ENCODE measurements around the gene TUBA4A. TPM values are rescaled to one million over a fixed set of nuclear protein-coding genes. Genes with fewer than 3 reads are reported as not detected.

TUBA4A gene
- total RNA-seq, 2 experiments from 2014 or later = 96.0 to 186 TPM

- peaks cover 76% of the 10 kb centered on the region for H3K4me1 ChIP-seq (ENCODE audit: insufficient read depth, low read length, poor library complexity, severe bottlenecking)
- no peaks in the 10 kb centered on the region for H4K20me1 ChIP-seq (ENCODE audit: insufficient read depth, low read length)
- TF ChIP-seq EZH2phosphoT487 (IDR thresholded peaks at IDR 0.05; ENCODE audit: borderline replicate concordance, low read depth, low read length) (no peak), CTCF (conservative IDR thresholded peaks at IDR 0.05; ENCODE audit: low read length) (no peak)
- no peaks in the 10 kb centered on the region for H3K9me3 ChIP-seq (ENCODE audit: low read length)
- no peak overlapping the region for H2AFZ ChIP-seq (ENCODE audit: low read length)
- H3K36me3 ChIP-seq (ENCODE audit: insufficient read depth, low read length) = peaks cover 54% of the 10 kb centered on the region
- peak overlapping the region; percentile 93 for H3K4me2 ChIP-seq (ENCODE audit: low read length)
- H3K27ac ChIP-seq (ENCODE audit: low read depth, low read length, poor library complexity, severe bottlenecking) = peak overlapping the region; percentile 96
- intact Hi-C loops (cut with micrococcal nuclease; ENCODE audit: unreplicated experiment) = loop anchor here (1.0 kb wide), 4 partner anchors 20 to 89 kb away; partner anchors contain the start of genes ANKZF1, ATG9A, NHEJ1 and ZFAND2B
- peaks cover 59% of the 10 kb centered on the region for H3K79me2 ChIP-seq (ENCODE audit: insufficient read depth, low read depth, low read length)
- H3K4me3 ChIP-seq (ENCODE audit: low read depth, low read length, poor library complexity, severe bottlenecking) = peak overlapping the region; percentile 84
- POLR2A ChIA-PET = interaction anchor here (0.6 to 3.5 kb wide), 14 partner anchors 9 to 311 kb away, joined by 3 to 28 read pairs (median 6); partner anchors contain the start of genes ANKZF1, ATG9A, CNPPD1 and DNPEP
- no peaks in the 10 kb centered on the region for H3K9me2 ChIP-seq (ENCODE audit: insufficient read depth, low read length)
- DNase-seq (ENCODE audit: low spot score) = peak; percentile 88
- CTCF ChIA-PET (ENCODE audit: unreplicated experiment) = interaction anchor here (0.7 to 3.3 kb wide), 4 partner anchors 17 to 91 kb away, joined by 4 to 13 read pairs (median 7); partner anchors contain the start of gene DNAJB2
- no TSS peak for BruUV-seq (replicated peaks)
Observed at GRCh38 chr2:219249203-219249980, 4.3 kb downstream of the TUBA4A start.

DNA sequence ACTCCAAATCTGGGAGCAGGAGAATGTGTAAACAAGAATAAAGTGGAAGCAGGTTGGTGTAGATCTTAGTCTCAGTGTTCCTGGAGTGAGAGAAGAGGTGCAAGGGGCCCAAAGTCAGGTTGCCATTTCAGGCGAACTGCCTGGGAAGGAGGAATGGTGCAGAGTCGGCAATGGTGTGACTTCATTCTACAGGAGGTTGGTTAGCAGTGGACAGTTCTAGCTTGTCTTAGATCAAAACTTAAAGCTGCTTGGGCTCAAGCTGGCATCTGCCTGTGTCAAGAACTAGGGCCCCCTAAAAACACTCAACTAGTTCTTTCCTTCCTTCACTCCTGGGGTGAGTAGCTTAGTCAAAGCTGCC lies 4.9 kb downstream of the TUBA4A start:
- H3K4me2 ChIP-seq (ENCODE audit: low read length) = peak overlapping the region; percentile 93

More for the DNA sequence above, 4.9 kb downstream of the TUBA4A start:
- Histone ChIP-seq H3K9me3 (ENCODE audit: low read length) (no peaks in the 10 kb centered on the region), H4K20me1 (ENCODE audit: insufficient read depth, low read length) (no peaks in the 10 kb centered on the region), H3K4me1 (ENCODE audit: insufficient read depth, low read length, poor library complexity, severe bottlenecking) (peaks cover 76% of the 10 kb centered on the region), H3K36me3 (ENCODE audit: insufficient read depth, low read length) (peaks cover 54% of the 10 kb centered on the region), H3K4me3 (ENCODE audit: low read depth, low read length, poor library complexity, severe bottlenecking) (peak overlapping the region; percentile 84), H3K79me2 (ENCODE audit: insufficient read depth, low read depth, low read length) (peaks cover 59% of the 10 kb centered on the region), H3K9me2 (ENCODE audit: insufficient read depth, low read length) (no peaks in the 10 kb centered on the region), H2AFZ (ENCODE audit: low read length) (no peak overlapping the region), H3K27ac (ENCODE audit: low read depth, low read length, poor library complexity, severe bottlenecking) (peak overlapping the region; percentile 96)
- DNase-seq (ENCODE audit: low spot score) = no peak
- POLR2A ChIA-PET = interaction anchor here (0.5 to 3.5 kb wide), 11 partner anchors 9 to 135 kb away, joined by 3 to 28 read pairs (median 9); partner anchors contain the start of genes ANKZF1, ATG9A, CNPPD1 and ZFAND2B
- BruUV-seq (replicated peaks) = no TSS peak
- CTCF ChIA-PET (ENCODE audit: unreplicated experiment) = interaction anchor here (0.7 to 3.3 kb wide), 4 partner anchors 16 to 90 kb away, joined by 4 to 13 read pairs (median 7); partner anchors contain the start of gene DNAJB2
- intact Hi-C loops (cut with micrococcal nuclease; ENCODE audit: unreplicated experiment) = loop anchor here (1.0 kb wide), 4 partner anchors 20 to 89 kb away; partner anchors contain the start of genes ANKZF1, ATG9A, NHEJ1 and ZFAND2B
- no peak for TF ChIP-seq CTCF (conservative IDR thresholded peaks at IDR 0.05; ENCODE audit: low read length)
- no peak for TF ChIP-seq EZH2phosphoT487 (IDR thresholded peaks at IDR 0.05; ENCODE audit: borderline replicate concordance, low read depth, low read length)

Measured in OCI-LY7 (cell line).